Fibroblast of skin of back (primary cell): ENCODE data around the gene RNF157. TPM values are rescaled to one million over a fixed set of nuclear protein-coding genes. Genes with fewer than 3 reads are reported as not detected.

Experiments
- DNase-seq: peaks from one replicate; pipeline ENCODE4 v3.0.0-alpha.2; 2013
- polyA plus RNA-seq, 2 experiments: library from polyadenylated mRNA; unstranded; fragments of 120-200 nt; gene quantifications; one replicate each; pipeline ENCODE4 v1.2.1, GENCODE V29; 2013; ENCODE audit not compliant: insufficient read length in 2 of 2

RNF157 gene
- polyA plus RNA-seq (2013, experiment 1 of 2; ENCODE audit: insufficient read length) = 0.57 TPM
- polyA plus RNA-seq (2013, experiment 2 of 2; ENCODE audit: insufficient read length) = 0.11 TPM

DNA sequence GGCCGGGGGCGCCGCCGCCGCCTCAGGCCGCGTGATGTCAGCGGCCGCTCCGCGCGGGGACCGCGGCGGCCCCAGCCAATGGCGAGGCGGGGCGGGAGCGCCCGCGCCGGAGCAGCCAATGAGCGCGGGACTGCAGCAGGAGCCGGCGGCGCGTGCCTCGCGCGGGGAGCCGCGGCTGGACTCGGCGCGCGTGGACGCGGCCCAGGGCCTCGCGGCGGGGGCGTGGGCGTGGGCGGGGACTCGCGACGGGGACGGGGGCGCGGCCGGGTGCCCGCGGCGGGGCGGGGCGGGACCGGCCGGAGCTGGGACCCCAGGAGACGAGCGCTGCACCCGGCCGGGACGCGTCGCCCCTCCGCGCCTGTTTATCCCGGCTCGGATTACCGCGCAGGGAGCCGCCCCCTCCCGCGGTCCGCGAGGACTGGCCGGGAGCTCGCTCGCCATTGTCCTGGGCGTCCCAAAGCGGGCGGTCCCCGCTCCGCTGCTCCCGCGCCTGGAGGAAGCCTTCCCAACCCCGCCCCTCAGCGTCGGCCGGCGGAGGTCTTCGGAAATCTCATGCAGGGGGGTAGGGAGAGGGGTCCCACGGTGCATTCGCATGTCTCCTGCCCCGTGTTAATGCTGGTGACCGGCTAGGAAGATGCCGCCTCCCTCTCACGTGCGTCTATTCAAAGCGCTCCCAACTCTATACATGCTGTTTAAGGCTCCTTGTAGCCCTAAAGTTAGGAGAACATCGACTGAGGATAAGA, at the start of gene RNF157:
RNF157 (minus strand) TSS at position 33 of the 743 bp plus-strand sequence. CDS start 253 bp downstream, outside the sequence.
- peak; percentile 49 for DNase-seq

DNA sequence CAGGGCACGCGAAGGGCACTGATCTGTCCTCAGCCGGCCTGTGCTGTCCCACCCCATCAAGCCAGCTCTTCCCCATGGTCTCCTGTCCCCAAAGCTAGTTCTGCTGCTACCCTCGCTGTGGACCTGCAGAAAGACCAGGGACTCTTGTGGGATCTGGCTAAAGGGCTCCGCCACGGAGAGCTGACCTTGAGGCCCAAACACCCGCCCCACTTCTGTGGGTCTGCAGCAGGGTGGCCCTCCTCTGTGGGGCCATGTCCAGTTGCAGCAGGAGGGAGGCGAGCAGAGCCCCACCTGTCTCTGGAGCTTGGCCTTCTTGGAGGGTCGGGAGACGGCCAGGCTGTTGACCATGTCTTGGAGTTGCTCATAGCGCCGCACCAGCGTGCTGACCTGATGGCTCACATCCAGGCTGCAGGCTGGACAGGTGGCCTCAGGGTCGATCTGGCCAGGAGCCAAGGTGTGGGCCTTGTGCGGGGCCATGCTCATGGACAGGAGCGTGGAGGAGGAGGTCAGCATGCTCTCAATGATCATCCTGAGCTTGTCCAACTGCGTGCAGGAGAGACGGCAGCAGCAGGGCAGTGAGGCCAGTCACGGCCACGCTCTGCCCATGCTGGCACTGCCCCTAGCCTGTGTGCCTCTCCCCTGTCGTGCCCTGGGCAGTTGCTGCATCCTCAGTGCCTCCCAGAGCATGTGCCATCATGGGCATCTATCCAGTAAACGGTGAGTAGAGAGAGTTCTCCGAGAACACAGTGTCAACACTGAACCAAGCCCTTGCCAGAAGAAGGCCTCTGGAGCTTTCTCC, 41.5 kb upstream of the RNF157 start:
- no peak for DNase-seq

DNA sequence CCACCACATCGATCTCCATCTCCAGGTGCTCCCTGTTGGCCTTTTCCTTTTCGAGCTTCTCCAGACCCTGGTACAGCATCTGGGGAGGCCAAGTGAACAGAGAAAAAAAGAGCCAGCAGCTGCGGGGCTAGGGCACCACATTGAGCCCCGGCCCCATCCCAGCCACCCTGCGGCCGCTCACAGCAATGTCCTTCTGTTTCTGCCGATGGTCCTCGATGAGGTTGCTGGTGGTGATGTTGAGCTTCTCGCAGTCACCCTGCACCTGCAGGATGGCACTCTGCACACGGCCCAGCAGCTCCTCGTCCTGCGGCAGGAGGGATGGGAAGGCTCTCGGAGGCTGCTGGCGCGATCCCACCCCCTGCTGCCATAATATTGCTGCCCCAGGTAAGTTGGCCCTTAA, 40.4 kb upstream of the RNF157 start:
- no peak for DNase-seq

GRCh38 chr17:76279742-76280287, 39.5 kb upstream of the RNF157 start:
- DNase-seq = no peak

DNA sequence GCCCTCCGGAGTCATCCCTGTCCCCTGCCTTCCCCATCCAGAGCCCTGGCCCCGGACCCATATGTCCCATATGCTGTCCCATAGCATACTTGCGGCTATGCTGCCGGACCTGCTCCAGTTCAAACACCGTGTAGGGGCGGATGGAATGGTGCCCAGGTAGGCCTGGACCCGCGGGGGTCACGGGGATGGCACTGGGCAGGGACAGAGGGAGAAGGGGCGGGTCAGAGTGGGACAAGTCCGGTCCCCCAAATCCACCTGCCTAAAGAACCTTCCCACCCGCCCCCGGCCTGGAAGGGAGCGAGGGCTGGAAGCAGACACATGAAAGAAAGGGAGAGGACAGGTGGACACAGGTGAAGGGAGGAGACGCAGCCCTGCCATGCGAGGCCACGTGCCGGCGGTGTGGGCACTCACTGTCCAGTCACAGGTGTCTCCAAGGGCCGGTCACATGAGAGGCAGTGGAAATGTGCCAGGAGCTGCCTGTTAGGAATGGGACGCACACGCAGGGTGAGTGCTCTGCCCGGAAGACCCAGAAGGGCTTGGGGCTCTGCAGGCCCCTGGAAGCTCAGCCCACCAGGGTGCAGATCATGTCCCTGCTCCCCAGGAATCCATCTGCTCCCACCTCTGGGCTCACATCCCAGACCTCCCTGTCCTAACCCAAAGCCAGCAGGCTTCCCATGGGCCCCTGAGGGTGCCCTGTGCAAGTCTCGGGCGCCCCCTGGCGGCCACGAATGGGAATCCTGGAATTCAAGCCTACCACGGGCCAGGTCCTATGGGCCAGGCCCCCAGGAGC, 38.9 kb upstream of the RNF157 start:
- DNase-seq = peak; percentile 70

DNA sequence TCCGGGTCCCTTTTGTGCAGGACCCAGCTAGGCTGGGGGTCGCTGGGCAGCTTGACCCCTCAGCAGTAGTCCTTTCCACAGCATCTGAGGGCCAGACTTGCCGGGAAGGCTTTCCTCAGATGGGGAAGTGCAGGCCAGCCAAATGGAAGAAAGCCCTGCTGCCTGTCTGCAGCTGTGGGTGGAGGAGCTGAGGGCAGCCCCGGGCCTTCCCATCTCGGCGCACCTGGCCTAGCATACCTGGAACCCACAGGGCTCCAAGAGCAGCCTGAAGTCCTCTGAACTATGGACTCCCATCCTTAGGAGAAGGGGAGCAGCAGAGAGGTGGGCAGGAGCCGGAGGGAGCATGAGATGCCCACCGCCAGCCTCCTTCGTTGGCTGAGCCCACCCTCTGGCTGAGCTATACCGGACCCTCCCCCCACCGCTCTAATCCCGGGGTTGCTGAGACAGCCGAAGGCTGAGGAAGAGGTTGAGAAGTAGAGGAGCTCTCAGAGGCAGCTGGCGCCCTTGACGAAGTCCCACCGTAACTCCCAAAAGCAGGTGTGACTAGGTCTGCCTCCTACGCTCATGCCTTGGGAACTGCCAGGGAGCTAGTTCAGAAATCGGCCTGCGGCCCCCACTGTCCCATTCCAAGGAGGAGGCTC, 38.1 kb upstream of the RNF157 start:
- no peak for DNase-seq

DNA sequence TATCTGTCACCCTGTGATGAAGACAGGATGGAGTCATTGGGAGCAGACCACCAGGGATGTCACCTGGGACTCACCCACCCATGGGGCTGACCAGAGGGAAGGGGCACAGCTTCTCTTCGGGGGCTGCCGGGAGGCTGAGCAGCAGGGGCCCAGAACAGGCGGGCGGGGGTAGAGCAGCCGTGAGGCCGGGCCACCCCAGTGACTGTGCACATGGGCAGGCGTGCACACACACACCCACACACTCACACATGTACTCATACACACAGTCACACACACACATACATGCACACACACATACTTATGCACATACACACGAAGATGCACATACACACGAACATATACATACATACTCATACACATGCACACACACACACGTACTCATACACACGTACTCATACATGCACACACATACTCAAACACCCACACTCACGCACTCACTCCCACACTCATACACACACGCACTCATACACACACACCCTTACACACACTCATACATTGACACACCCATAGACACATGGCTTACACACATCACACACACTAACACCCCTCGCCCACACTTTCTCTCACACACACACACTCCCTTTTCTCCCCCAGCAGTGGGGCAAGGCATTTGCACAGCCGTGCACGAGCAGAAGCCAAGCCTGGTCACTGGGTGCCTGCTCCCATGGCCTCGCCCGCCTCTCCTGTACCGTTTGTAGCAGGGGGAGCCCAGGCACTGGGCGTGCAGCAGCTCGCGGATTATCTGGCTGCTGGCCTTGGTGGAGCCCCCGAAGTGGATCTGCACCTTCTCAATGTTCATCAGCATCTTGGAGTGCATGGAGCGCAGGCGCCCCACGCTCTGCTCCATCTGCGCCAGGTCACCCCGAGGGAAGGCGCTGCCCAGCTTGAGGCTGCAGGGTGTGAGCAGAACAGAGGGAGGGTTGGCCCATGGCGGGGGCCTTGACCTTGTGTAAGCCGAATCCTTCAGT, 37.3 kb upstream of the RNF157 start:
- DNase-seq = no peak

GRCh38 chr17:76276461-76277299, 36.4 kb upstream of the RNF157 start:
- peak; percentile 51 for DNase-seq

DNA sequence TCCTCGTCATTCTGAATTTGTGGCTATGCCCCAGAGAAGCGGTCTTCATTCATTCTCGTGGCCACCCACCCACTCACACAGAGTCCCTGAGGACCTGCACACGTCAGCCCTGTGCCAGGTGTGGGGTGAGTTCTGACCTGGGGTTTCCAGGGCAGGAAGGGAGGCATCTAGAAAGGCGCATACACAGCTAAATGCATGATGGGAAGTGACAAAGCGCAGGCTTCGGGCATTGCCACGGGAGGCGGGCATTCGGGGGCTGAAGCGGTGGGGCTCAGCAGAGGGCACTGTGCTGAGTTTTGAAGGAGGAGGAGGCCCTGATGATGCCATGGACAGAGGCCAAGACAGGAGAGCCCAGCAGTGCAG, 35.8 kb upstream of the RNF157 start:
- DNase-seq = no peak

DNA sequence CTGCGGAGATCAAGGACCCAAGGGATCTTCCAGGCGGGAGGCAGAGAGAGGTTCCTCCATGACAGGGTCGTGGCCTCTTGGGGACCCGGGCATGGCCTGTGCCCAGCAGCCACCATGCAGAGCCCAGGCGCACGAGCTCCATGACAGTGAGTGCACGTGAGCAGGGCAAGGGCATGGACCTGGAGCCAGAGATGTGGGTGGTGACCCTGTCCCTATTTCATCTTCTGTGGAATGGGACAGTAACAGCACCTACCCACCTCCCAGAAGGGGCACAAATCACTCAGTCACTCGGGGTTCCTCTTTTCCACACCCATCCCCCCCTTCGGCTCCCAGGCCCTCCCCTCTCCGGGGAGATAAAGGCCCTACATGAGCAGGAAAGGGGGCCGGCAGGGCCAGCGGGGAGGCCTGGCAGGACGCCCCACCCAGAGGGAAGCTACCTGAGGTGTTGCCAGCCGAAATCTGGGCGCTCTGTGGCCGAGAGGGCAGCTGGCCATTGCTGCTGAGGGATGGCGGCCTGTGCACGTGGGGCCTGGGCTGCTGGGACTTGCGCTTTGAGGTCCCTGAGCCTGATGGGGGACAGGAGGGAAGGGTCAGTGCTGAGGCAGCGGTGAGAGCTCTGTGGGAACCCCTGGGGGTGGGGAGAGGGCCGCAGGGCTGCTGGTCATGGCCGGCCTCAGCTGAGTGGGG, 35.2 kb upstream of the RNF157 start:
- DNase-seq = no peak

GRCh38 chr17:76274112-76274956, 34.0 kb upstream of the RNF157 start:
- DNase-seq = no peak

- no peak for DNase-seq
These were observed 33.3 kb upstream of the RNF157 start for GRCh38 chr17:76273445-76274111.

- no peak for DNase-seq
These were observed 32.5 kb upstream of the RNF157 start for GRCh38 chr17:76272541-76273444.

DNA sequence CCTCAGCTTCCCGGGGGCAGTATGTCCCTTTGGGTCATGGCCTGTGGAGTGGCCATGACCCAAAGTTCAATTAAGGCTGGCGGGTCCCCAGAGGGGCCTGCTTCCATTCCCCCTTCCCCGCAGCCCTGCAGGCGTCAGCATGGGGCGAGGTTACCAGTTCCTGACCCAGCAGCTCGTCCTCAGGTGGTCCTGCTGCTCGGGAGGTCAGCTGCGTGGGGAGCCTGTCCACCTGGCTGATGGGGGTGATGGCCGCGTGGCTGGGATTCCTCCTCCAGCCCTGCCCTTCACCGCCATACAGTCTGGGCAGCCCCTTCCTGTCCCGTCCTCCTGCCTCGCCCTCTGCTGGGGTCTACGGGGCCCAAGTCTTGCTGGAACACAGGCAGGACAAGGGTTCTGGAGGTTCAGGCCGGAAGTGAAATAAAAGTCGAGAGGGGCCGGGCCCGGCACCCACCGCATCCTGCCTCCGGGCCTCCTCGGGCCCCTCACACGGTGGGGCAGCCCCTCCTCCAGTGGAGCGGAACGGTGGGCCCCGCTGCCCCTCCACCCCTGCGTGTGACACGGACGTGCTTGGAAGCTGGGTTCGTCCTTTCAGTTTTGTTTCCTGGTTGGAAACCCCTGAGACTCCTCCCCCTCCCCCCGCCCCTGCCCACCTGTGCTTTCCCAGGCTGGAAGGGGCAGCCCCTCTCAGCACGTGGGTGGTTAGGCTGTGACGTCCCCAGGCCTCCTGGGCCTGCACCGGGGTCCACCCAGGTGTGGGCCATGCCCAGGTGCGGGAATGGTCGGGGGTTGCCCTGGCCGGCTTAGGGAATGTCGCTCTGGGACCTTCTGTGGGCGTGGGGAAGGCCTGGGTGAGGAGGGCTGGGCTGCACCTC, 31.6 kb upstream of the RNF157 start:
- DNase-seq = no peak
